ENCODE data around the gene FAF2.
"Not testable (repeated sequence)": the region's sequence is repeated elsewhere in the genome, so short reads cannot be mapped to it uniquely, and the experiment has no call there.

The FAF2 gene

GRCh38 chr5:176454724-176455394 lies 6.7 kb downstream of the FAF2 start:
- no peak for DNase-seq (ENCODE audit: low read depth in 2 of 3, low spot score in 1 of 3)

GRCh38 chr5:176458904-176459561 lies 10.8 kb downstream of the FAF2 start:
- no peak for DNase-seq (ENCODE audit: low read depth in 2 of 3, low spot score in 1 of 3)

- DNase-seq (ENCODE audit: low read depth in 2 of 3, low spot score in 1 of 3) = no peak
These were observed 13.2 kb downstream of the FAF2 start for GRCh38 chr5:176461349-176461748.

- DNase-seq (ENCODE audit: low read depth in 2 of 3, low spot score in 1 of 3) = no peak
These were observed 15.1 kb downstream of the FAF2 start for GRCh38 chr5:176463113-176463764.

- DNase-seq (ENCODE audit: low read depth in 2 of 3, low spot score in 1 of 3) = no peak
These were observed 18.2 kb downstream of the FAF2 start for GRCh38 chr5:176466245-176466871.

- no peak for DNase-seq (ENCODE audit: low read depth in 2 of 3, low spot score in 1 of 3)
These were observed 21.1 kb downstream of the FAF2 start for GRCh38 chr5:176469296-176469695.

- no peak for DNase-seq (ENCODE audit: low read depth in 2 of 3, low spot score in 1 of 3)
These were observed 22.4 kb downstream of the FAF2 start for GRCh38 chr5:176470539-176470938.

- DNase-seq (ENCODE audit: low read depth in 2 of 3, low spot score in 1 of 3) = no peak
These were observed 22.9 kb downstream of the FAF2 start for GRCh38 chr5:176471098-176471497.

GRCh38 chr5:176473335-176474006 lies 25.3 kb downstream of the FAF2 start:
- DNase-seq (ENCODE audit: low read depth in 2 of 3, low spot score in 1 of 3) = no peak

GRCh38 chr5:176474476-176474875 lies 26.3 kb downstream of the FAF2 start:
- no peak for DNase-seq (ENCODE audit: low read depth in 2 of 3, low spot score in 1 of 3)

GRCh38 chr5:176481711-176482110 lies 33.5 kb downstream of the FAF2 start:
- DNase-seq (ENCODE audit: low read depth in 2 of 3, low spot score in 1 of 3) = no peak

GRCh38 chr5:176485176-176485575 lies 37.0 kb downstream of the FAF2 start:
- no peak for DNase-seq (ENCODE audit: low read depth in 2 of 3, low spot score in 1 of 3)

- no peak for DNase-seq (ENCODE audit: low read depth in 2 of 3, low spot score in 1 of 3)
These were observed 38.1 kb downstream of the FAF2 start for GRCh38 chr5:176486189-176486757.

GRCh38 chr5:176487160-176487559 lies 39.0 kb downstream of the FAF2 start:
- DNase-seq (ENCODE audit: low read depth in 2 of 3, low spot score in 1 of 3) = not testable (repeated sequence)

- DNase-seq (ENCODE audit: low read depth in 2 of 3, low spot score in 1 of 3) = no peak
These were observed 40.9 kb downstream of the FAF2 start for GRCh38 chr5:176489077-176489476.

- DNase-seq (ENCODE audit: low read depth in 2 of 3, low spot score in 1 of 3) = no peak
These were observed 42.1 kb downstream of the FAF2 start for GRCh38 chr5:176490301-176490700.

- no peak for DNase-seq (ENCODE audit: low read depth in 2 of 3, low spot score in 1 of 3)
These were observed 42.9 kb downstream of the FAF2 start for GRCh38 chr5:176491101-176491502.

- no peak for DNase-seq (ENCODE audit: low read depth in 2 of 3, low spot score in 1 of 3)
These were observed 43.7 kb downstream of the FAF2 start for GRCh38 chr5:176491901-176492300.

GRCh38 chr5:176492431-176492830 lies 44.2 kb downstream of the FAF2 start:
- DNase-seq (ENCODE audit: low read depth in 2 of 3, low spot score in 1 of 3) = no peak

- DNase-seq (ENCODE audit: low read depth in 2 of 3, low spot score in 1 of 3) = no peak
These were observed 49.7 kb downstream of the FAF2 start for GRCh38 chr5:176497852-176498251.

GRCh38 chr5:176499273-176499672 lies 51.1 kb downstream of the FAF2 start:
- no peak for DNase-seq (ENCODE audit: low read depth in 2 of 3, low spot score in 1 of 3)

All from stimulated activated CD4-positive, alpha-beta T cell treated with anti-CD3 and anti-CD28 coated beads, Interleukin-12 subunit alpha, Interleukin-12 subunit beta, amount 100 ng/mL, for 48 hours (primary cell).